ENCODE data around the gene C19orf12. TPM values are rescaled to one million over a fixed set of nuclear protein-coding genes. Genes with fewer than 3 reads are reported as not detected.

C19orf12 gene
- total RNA-seq, 1 donor from 2014 or later = 17.3 TPM

- no peak for DNase-seq (ENCODE audit: low spot score)
Observed at GRCh38 chr19:29697523-29698261, 17.4 kb downstream of the C19orf12 start.

- no peak for DNase-seq (ENCODE audit: low spot score)
Observed at GRCh38 chr19:29696565-29696846, 18.6 kb downstream of the C19orf12 start.

DNA sequence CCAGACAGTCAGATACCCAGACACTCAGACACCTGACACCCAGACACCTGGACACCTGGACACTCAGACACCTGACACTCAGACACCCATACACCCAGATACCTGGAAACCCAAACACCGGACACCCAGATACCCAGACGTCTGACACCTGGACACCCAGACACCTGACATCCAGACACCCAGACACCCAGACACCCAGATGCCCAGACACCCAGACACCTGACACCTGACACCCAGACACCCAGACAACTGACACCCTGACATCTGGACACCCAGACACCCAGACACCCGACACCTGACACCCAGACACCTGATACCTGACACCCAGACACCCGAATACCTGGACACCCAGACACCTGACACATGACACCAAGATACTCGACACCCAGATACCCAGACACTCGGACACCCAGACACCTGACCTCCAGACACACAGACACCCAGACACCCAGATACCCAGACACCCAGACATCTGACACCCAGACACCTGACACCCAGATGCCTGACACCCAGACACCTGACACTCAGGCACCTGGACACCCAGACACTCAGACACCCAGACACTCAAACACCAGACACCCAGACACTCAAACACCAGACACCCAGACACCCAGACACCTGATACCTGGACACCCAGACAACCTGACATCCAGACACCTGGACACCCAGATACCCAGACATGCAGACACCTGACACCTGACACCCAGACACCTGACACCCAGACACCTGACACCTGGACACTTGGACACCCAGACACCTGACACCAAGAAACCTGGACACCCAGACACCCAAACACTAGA lies 19.1 kb downstream of the C19orf12 start:
- no peak for DNase-seq (ENCODE audit: low spot score)

GRCh38 chr19:29694669-29695627 lies 20.1 kb downstream of the C19orf12 start:
- peak; percentile 75 for DNase-seq (ENCODE audit: low spot score)

DNA sequence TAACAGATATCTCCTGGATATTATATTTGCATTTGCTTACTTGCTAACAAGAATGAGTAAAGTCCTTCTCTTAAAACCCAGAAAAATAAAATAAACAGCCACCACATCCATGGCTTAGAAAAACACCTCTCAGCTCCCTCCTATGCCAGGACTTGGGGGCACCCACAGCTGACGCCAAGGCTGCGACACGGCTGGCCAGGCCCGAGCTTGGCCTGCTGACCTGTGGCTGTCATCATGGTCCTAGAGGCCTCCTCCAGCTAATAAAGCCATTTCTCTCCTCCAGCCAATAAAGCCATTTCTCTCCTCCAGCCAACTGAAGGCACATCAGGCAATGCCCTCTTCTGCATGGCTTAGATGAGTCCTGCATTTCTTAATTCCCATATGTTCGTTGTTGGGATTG lies 20.9 kb downstream of the C19orf12 start:
- DNase-seq (ENCODE audit: low spot score) = no peak

- DNase-seq (ENCODE audit: low spot score) = no peak
Observed at GRCh38 chr19:29690842-29691241, 24.2 kb downstream of the C19orf12 start.

- DNase-seq (ENCODE audit: low spot score) = no peak
Observed at GRCh38 chr19:29687897-29688728, 26.9 kb downstream of the C19orf12 start.

GRCh38 chr19:29687244-29687896 lies 27.7 kb downstream of the C19orf12 start:
- DNase-seq (ENCODE audit: low spot score) = no peak

GRCh38 chr19:29686285-29686805 lies 28.7 kb downstream of the C19orf12 start:
- DNase-seq (ENCODE audit: low spot score) = no peak

GRCh38 chr19:29685326-29685725 lies 29.7 kb downstream of the C19orf12 start:
- DNase-seq (ENCODE audit: low spot score) = no peak

GRCh38 chr19:29683009-29683408 lies 32.1 kb downstream of the C19orf12 start:
- no peak for DNase-seq (ENCODE audit: low spot score)

DNA sequence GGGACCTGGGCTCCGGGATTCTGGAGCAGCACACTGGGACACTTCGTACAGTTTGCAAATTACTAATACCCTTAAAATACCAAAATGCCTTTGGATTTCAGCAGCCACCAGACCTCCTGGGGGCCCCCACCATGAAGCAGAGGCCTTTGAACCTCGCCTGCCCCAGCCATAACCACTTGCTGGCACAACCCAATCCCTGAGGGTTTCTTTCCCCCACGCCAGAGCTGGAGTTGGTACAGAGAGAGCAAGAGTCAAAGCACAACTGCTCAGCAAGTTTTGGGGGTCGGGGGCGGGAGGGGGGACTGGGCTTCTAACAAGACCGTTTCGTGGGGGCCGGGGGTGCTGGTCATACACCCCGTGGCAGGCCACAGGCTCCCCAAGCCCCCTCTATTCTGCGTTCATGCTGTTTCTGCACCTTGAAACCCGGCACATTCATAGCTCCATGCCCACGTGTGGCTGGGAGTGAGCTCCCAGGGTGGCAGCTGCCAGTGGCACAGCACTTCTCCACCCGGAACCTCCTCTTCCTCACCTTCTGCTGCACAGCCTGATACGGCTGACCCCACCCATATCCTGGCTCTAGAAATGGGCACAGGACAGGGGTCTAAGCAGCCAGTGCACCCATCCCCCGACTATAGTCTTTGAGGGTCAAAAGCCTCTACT lies 32.7 kb downstream of the C19orf12 start:
- DNase-seq (ENCODE audit: low spot score) = no peak

DNA sequence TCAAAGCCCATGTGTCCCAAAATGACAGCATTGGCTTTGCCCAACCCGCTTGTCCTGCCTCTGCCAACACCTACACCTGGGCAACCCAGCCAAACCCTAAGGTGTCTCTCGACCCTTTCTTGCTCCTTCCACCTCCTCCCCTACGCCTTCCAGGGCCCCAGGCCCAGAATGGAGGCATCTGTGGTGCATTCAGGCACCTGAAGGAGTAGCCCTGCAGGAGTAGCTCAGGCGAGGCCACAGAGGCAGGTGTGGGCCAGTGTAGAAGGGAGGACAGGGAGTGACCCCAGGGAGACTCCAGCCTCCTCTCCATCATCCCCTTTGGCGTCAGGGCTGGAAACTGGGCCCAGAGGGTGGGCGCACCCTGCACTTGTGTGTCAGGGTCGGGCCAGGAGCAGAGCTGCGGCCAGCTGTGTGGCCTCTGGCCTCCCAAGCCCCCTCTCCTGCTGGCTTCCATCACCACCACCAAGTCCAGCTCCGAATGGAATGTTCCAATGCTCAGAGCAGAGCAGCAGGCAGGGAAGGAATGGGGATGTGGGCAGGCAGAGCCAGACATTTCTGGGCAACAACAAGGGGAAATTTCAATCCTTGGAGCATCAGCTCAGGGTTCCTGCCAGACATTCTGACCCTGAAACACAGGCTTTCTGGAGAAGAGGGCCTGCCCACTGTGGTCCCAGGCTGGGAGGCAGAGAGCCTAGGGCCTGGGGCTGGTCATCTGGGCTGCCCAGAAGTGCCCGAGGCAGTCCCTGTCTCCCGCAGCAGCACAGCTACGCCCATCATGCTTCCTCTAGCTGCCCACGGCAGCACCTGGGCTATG lies 33.4 kb downstream of the C19orf12 start:
- no peak for DNase-seq (ENCODE audit: low spot score)

DNA sequence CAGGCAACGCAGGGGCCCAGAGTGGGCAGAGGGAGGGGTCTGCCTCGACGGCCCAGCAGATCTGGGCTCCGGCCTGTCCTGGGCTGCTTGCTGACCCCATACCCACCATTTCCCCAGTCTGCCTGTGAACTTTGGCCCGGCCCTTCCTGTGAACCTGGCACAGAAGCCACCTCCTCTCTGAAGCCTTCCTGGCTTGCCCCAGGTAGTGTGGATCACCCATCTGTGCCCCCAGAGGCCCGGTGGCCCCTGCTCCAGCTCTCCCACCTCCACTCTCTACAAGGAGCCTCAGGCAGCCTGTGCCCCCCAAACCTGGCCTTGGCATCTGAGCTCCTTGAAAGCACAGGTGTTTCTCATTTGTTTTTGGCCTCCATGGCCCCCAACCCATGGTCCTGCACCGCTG lies 34.1 kb downstream of the C19orf12 start:
- no peak for DNase-seq (ENCODE audit: low spot score)

DNA sequence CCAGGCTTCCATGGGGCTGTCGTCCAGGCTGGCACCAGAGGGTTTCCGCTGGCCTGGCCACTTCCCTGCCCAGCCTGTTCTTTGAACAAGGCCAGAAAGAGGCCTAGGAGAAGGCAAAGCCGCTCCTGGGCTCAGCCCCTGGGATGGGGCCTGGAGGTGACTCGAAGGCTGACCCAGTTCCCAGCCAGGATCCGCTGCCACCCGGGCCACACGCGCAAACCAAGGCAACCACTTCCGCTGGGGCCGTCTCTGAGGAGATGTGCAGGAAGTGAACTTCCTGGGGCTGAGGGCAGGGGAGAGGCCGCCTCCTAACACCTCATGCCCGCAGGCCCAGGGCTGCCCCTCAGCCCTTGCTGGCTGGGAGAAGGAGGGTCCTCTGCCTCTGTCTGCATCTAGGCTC lies 34.6 kb downstream of the C19orf12 start:
- no peak for DNase-seq (ENCODE audit: low spot score)

GRCh38 chr19:29679598-29680210 lies 35.4 kb downstream of the C19orf12 start:
- DNase-seq (ENCODE audit: low spot score) = no peak

DNA sequence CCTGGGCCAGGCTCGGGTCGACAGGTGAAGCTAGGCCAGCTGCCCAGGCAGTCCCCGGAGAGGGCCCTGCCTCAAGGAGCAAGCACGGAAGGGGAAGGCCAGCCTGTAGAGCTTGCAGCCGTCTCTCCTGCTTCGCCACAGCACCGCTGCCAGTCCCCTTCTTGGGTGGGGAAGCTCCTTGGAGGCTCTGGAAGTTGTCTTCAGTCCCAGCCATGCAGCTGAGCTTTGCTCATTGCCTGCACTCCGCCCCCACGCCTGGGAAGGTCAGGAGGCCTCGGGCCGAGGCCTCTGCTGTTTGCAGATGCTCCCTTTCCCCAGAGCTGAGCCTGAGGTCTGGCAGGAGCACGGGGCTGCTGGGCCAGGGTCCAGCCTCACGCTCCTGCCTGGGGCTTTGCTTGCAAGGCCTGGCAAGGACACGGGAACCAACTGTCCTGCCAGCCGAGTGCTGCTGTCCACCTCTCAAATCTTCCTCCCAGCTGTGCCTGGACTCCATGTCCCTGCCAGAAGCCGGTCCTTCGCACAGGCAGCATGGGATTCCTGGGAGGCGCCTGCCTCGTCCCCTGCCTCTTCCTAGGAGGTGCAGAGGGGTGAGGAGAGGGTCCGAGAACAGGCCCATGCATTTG lies 36.5 kb downstream of the C19orf12 start:
- DNase-seq (ENCODE audit: low spot score) = peak; percentile 86

All from umbilical cord (tissue), 2 donors.